ENCODE measurements around the gene NPY1R. TPM values are rescaled to one million over a fixed set of nuclear protein-coding genes. Genes with fewer than 3 reads are reported as not detected.

Gene NPY1R
- total RNA-seq (5.7 and 9.0 TPM in 2 replicates), polyA plus RNA-seq (1.1 and 2.9 TPM in 2 replicates)

GRCh38 chr4:163332526-163333406 lies at the start of gene NPY1R:
Gene NPY1R, minus strand, starts transcription at chr4:163332596. Its CDS starts 6,042 bp downstream, at chr4:163326554.
- H3K27me3 ChIP-seq = peaks cover 18% of the 10 kb centered on the region

GRCh38 chr4:163380703-163381102 lies 48.3 kb upstream of the NPY1R start:
- H3K36me3 ChIP-seq (replicated peaks; ENCODE audit: insufficient read depth, low read depth) = no peaks in the 10 kb centered on the region
- no peaks in the 10 kb centered on the region for H3K9me3 ChIP-seq (ENCODE audit: low read depth)
- no peaks in the 10 kb centered on the region for H3K4me1 ChIP-seq (ENCODE audit: insufficient read depth)
- WGBS (ENCODE audit: low lambda C conversion rate, missing lambda C conversion rate) = 66% methylated on average over 5 of the region's 5 CpGs
- no peak overlapping the region for H2AFZ ChIP-seq
- DNase-seq (ENCODE audit: low spot score) = peak; percentile 7
- peak overlapping the region; percentile 47 for H3K27ac ChIP-seq
- H3K4me2 ChIP-seq = no peak overlapping the region
- no peaks in the 10 kb centered on the region for H3K9me2 ChIP-seq (replicated peaks; ENCODE audit: insufficient read depth)
- no peak for TF ChIP-seq EZH2phosphoT487 (IDR thresholded peaks at IDR 0.05; ENCODE audit: low read depth, severe bottlenecking, unreplicated experiment)
- no peak for TF ChIP-seq CTCF (IDR thresholded peaks at IDR 0.05; ENCODE audit: poor library complexity)
- TF ChIP-seq EZH2 (IDR thresholded peaks at IDR 0.05; ENCODE audit: borderline replicate concordance) = no peak
- no peaks in the 10 kb centered on the region for H3K27me3 ChIP-seq
- H4K20me1 ChIP-seq (ENCODE audit: insufficient read depth, poor library complexity, severe bottlenecking) = no peaks in the 10 kb centered on the region
- H3K79me2 ChIP-seq = no peaks in the 10 kb centered on the region
- H3K4me3 ChIP-seq = no peak overlapping the region

More at GRCh38 chr4:163332526-163333406, at the start of gene NPY1R:
- peak within 1 kb of the TSS; percentile 17 for H3K27ac ChIP-seq
- peak; percentile 88 for DNase-seq (ENCODE audit: low spot score)
- no peaks in the 10 kb centered on the region for H4K20me1 ChIP-seq (ENCODE audit: insufficient read depth, poor library complexity, severe bottlenecking)
- H3K4me1 ChIP-seq (ENCODE audit: insufficient read depth) = no peaks in the 10 kb centered on the region
- 12% methylated on average over 36 of the region's 36 CpGs for WGBS (ENCODE audit: low lambda C conversion rate, missing lambda C conversion rate)
- H3K9me3 ChIP-seq (ENCODE audit: low read depth) = no peaks in the 10 kb centered on the region
- H3K4me3 ChIP-seq = peak within 1 kb of the TSS; percentile 80
- no peaks in the 10 kb centered on the region for H3K9me2 ChIP-seq (replicated peaks; ENCODE audit: insufficient read depth)
- TF ChIP-seq CTCF (IDR thresholded peaks at IDR 0.05; ENCODE audit: poor library complexity) = peak; percentile 86
- no peak for TF ChIP-seq EZH2phosphoT487 (IDR thresholded peaks at IDR 0.05; ENCODE audit: low read depth, severe bottlenecking, unreplicated experiment)
- peak within 1 kb of the TSS; percentile 91 for H2AFZ ChIP-seq
- H3K4me2 ChIP-seq = peak within 1 kb of the TSS; percentile 88
- no peaks in the 10 kb centered on the region for H3K36me3 ChIP-seq (replicated peaks; ENCODE audit: insufficient read depth, low read depth)
- no peaks in the 10 kb centered on the region for H3K79me2 ChIP-seq

GRCh38 chr4:163378661-163379060 lies 46.3 kb upstream of the NPY1R start:
- no peak for TF ChIP-seq EZH2phosphoT487 (IDR thresholded peaks at IDR 0.05; ENCODE audit: low read depth, severe bottlenecking, unreplicated experiment)
- no peak for TF ChIP-seq CTCF (IDR thresholded peaks at IDR 0.05; ENCODE audit: poor library complexity)
- no peak for TF ChIP-seq EZH2 (IDR thresholded peaks at IDR 0.05; ENCODE audit: borderline replicate concordance)

More at GRCh38 chr4:163378661-163379060, 46.3 kb upstream of the NPY1R start:
- Histone ChIP-seq H3K9me3 (ENCODE audit: low read depth) (no peaks in the 10 kb centered on the region), H3K27me3 (no peaks in the 10 kb centered on the region), H3K4me3 (no peak overlapping the region), H2AFZ (no peak overlapping the region), H3K79me2 (no peaks in the 10 kb centered on the region), H3K4me2 (no peak overlapping the region), H4K20me1 (ENCODE audit: insufficient read depth, poor library complexity, severe bottlenecking) (no peaks in the 10 kb centered on the region), H3K36me3 (replicated peaks; ENCODE audit: insufficient read depth, low read depth) (no peaks in the 10 kb centered on the region), H3K4me1 (ENCODE audit: insufficient read depth) (no peaks in the 10 kb centered on the region), H3K9me2 (replicated peaks; ENCODE audit: insufficient read depth) (no peaks in the 10 kb centered on the region), H3K27ac (no peak overlapping the region)
- no peak for DNase-seq (ENCODE audit: low spot score)
